K562 (cell line): ENCODE results near the gene TARS3. TPM values are rescaled to one million over a fixed set of nuclear protein-coding genes. Genes with fewer than 3 reads are reported as not detected.

ENCODE experiments used
- GABPA ChIP-seq: fragments of 200-800 bp; sonication (Bioruptor generic); conservative IDR thresholded peaks from 2 replicates; pipeline ENCODE4 v1.6.1; 2016; ENCODE audit warnings: low read depth, missing genetic modification characterization, missing compliant biosample characterization
- RREB1 ChIP-seq: fragments of 250-450 bp; sonication (Bioruptor Pico); IDR thresholded peaks from 2 replicates; pipeline ENCODE4 v1.4.0; 2020
- USF2 ChIP-seq: sonication (generic); formaldehyde crosslinking; IDR thresholded peaks from 2 replicates; pipeline ENCODE4 v1.5.0; 2020; ENCODE audit warnings: missing genetic modification reagents
- ZNF232 ChIP-seq: sonication (generic); formaldehyde crosslinking; IDR thresholded peaks from 2 replicates; pipeline ENCODE4 v1.8.0; 2022; ENCODE audit warnings: mild to moderate bottlenecking, missing genetic modification reagents
- polyA plus RNA-seq, 8 experiments: library from polyadenylated mRNA; depleted of rRNA in 4 of 8; stranded (reverse) in 5 of 8; unstranded in 3 of 8; fragments of >200 nt; fragmentation: Nextera tagmentation in 2 of 8; fragmentation: Illumina TruSeq in 1 of 8; extraction: Ambion mirVana in 2 of 8; extraction: Trizol in 1 of 8; gene quantifications; 2 replicates each; pipeline versions ENCODE4 v1.2.1 to v1.2.3, GENCODE V29; 2011 to 2014; ENCODE audit warnings: inconsistent platforms in 1 of 8, missing spikeins in 1 of 8
- total RNA-seq, 7 experiments: library from RNA; depleted of rRNA in 6 of 7; stranded (reverse); fragments of >200 nt in 6 of 7; fragmentation: Illumina TruSeq in 2 of 7; extraction: Trizol in 2 of 7; gene quantifications; 2 replicates each; pipeline versions ENCODE4 v1.2.1 to v1.2.3, GENCODE V29; 2011 to 2021; ENCODE audit warnings: low replicate concordance in 1 of 7

TARS3 gene
- total and polyA plus RNA-seq, 9 of the 15 experiments (the other 6 are each of a cell fraction or from before 2014, with no cell fraction given): 2.1 to 14.7 (median 9.8) TPM

GRCh38 chr15:101625184-101625583 is 99.1 kb downstream of the TARS3 start (continued):
- TF ChIP-seq RREB1 (CRISPR knock-in tag) (no peak), GABPA (tag) (no peak), ZNF232 (CRISPR knock-in tag) (no peak), USF2 (CRISPR knock-in tag) (no peak)
